Sciatic nerve (tissue), 2 donors: ENCODE results near the gene PKHD1. TPM values are rescaled to one million over a fixed set of nuclear protein-coding genes. Genes with fewer than 3 reads are reported as not detected.

Experiments
- ATAC-seq: fragments of 200-7000 bp; cut with Tn5 transposase; one replicate; pipeline ENCODE4 v1.9.1; 2020; ENCODE audit warnings: mild to moderate bottlenecking, moderate library complexity
- DNase-seq: peaks from one replicate; pipeline ENCODE4 v3.0.0-alpha.2; 2020; ENCODE audit warnings: low spot score
- intact Hi-C: fragments of 100-400 bp; cut with DNase I; formaldehyde crosslinking; loops from one replicate; pipeline ENCODE4 v1.14.2; 2022
- total RNA-seq: library from RNA; stranded (reverse); fragmentation: NEBNext Ultra II Directional; extraction: Animal tissue kit (Norgen Biotek cat#: 25700); gene quantifications from one replicate; pipeline ENCODE4 v1.2.1, GENCODE V29; 2021
- donor health status: DM: no; HTN: no; CAD: no.
- donor health status: DM: no; HTN: no; CAD: no.

Gene PKHD1
- total RNA-seq, 1 donor from 2014 or later = 0.04 TPM

GRCh38 chr6:51788121-51788520 lies 299.3 kb downstream of the PKHD1 start:
- intact Hi-C loops = no loop called here
- ATAC-seq (no peak), DNase-seq (no peak)

- no peak for ATAC-seq
- no peak for DNase-seq
- intact Hi-C loops = loop anchor here (10.0 kb wide), 1 partner anchor 54 kb away; no protein-coding TSS in a partner anchor
Observed at GRCh38 chr6:51778666-51779065, 308.7 kb downstream of the PKHD1 start.

GRCh38 chr6:51777618-51778017 lies 309.8 kb downstream of the PKHD1 start:
- ATAC-seq (no peak), DNase-seq (no peak)
- intact Hi-C loops = loop anchor here (10.0 kb wide), 1 partner anchor 53 kb away; no protein-coding TSS in a partner anchor

- intact Hi-C loops = loop anchor here (10.0 kb wide), 1 partner anchor 51 kb away; no protein-coding TSS in a partner anchor
- no peak for DNase-seq
- no peak for ATAC-seq
Observed at GRCh38 chr6:51775942-51776860, 311.2 kb downstream of the PKHD1 start.

- intact Hi-C loops = no loop called here
- no peak for ATAC-seq
- DNase-seq = no peak
Observed at GRCh38 chr6:51768087-51768486, 319.3 kb downstream of the PKHD1 start.

- no peak for DNase-seq
- intact Hi-C loops = no loop called here
- no peak for ATAC-seq
Observed at GRCh38 chr6:51765230-51765629, 322.2 kb downstream of the PKHD1 start.

GRCh38 chr6:51753635-51754034 lies 333.8 kb downstream of the PKHD1 start:
- intact Hi-C loops = no loop called here
- no peak for ATAC-seq
- no peak for DNase-seq

- DNase-seq (no peak), ATAC-seq (no peak)
- intact Hi-C loops = no loop called here
Observed at GRCh38 chr6:51743999-51744398, 343.4 kb downstream of the PKHD1 start.

- no peak for DNase-seq
- ATAC-seq = no peak
- intact Hi-C loops = no loop called here
Observed at GRCh38 chr6:51740658-51741057, 346.8 kb downstream of the PKHD1 start.

GRCh38 chr6:51738614-51739013 lies 348.8 kb downstream of the PKHD1 start:
- ATAC-seq (no peak), DNase-seq (no peak)
- intact Hi-C loops = no loop called here

- no peak for ATAC-seq
- intact Hi-C loops = no loop called here
Observed at GRCh38 chr6:51737580-51738360, 349.6 kb downstream of the PKHD1 start.

GRCh38 chr6:51725155-51725554 lies 362.3 kb downstream of the PKHD1 start:
- DNase-seq = no peak
- peak; percentile 84 for ATAC-seq

More at GRCh38 chr6:51737580-51738360, 349.6 kb downstream of the PKHD1 start:
- DNase-seq = no peak

GRCh38 chr6:51720327-51720726 lies 367.1 kb downstream of the PKHD1 start:
- ATAC-seq (no peak), DNase-seq (no peak)
- intact Hi-C loops = loop anchor here (10.0 kb wide), 1 partner anchor 54 kb away; no protein-coding TSS in a partner anchor

More at GRCh38 chr6:51725155-51725554, 362.3 kb downstream of the PKHD1 start:
- intact Hi-C loops = loop anchor here (10.0 kb wide), 1 partner anchor 50 kb away; no protein-coding TSS in a partner anchor

GRCh38 chr6:51719297-51719696 lies 368.1 kb downstream of the PKHD1 start:
- ATAC-seq = no peak
- intact Hi-C loops = no loop called here
- no peak for DNase-seq

- DNase-seq = no peak
- no peak for ATAC-seq
- intact Hi-C loops = no loop called here
Observed at GRCh38 chr6:51718533-51718932, 368.9 kb downstream of the PKHD1 start.

GRCh38 chr6:51717477-51717876 lies 369.9 kb downstream of the PKHD1 start:
- intact Hi-C loops = no loop called here
- ATAC-seq (no peak), DNase-seq (no peak)

GRCh38 chr6:51711876-51712275 lies 375.5 kb downstream of the PKHD1 start:
- DNase-seq (no peak), ATAC-seq (peak; percentile 96)
- intact Hi-C loops = no loop called here

GRCh38 chr6:51706086-51706485 lies 381.3 kb downstream of the PKHD1 start:
- ATAC-seq = no peak
- DNase-seq = no peak
- intact Hi-C loops = no loop called here

- ATAC-seq = no peak
- DNase-seq = no peak
- intact Hi-C loops = no loop called here
Observed at GRCh38 chr6:51704932-51705540, 382.4 kb downstream of the PKHD1 start.
